Right lobe of liver (tissue), 6 donors: ENCODE measurements around the gene MAPK6. TPM values are rescaled to one million over a fixed set of nuclear protein-coding genes. Genes with fewer than 3 reads are reported as not detected.

ENCODE experiments used
- ATAC-seq, 4 donors: fragments of 200-7000 bp; cut with Tn5 transposase; one replicate each; pipeline ENCODE4 v1.9.1; 2020; ENCODE audit warnings: mild to moderate bottlenecking in 4 of 4, moderate library complexity in 4 of 4
- DNase-seq, 3 donors: peaks; one replicate each; pipeline ENCODE4 v3.0.0-alpha.2; 2020
- H3K27ac ChIP-seq, 3 donors: fragments of 200-600 bp; one replicate each; pipeline ENCODE4 v1.8.0; 2022
- H3K27me3 ChIP-seq, 2 donors: fragments of 200-600 bp; one replicate each; pipeline ENCODE4 v1.8.0; 2022
- H3K36me3 ChIP-seq, 4 donors: fragments of 200-600 bp; sonication (generic) in 1 of 4; one replicate each; pipeline versions ENCODE4 v1.5.1 to v1.8.0; 2017 to 2022; ENCODE audit warnings: control low read depth in 1 of 4
- H3K4me1 ChIP-seq, 4 donors: fragments of 200-600 bp; sonication (generic) in 1 of 4; one replicate each; pipeline versions ENCODE4 v1.5.1 to v1.8.0; 2017 to 2022; ENCODE audit warnings: control low read depth in 1 of 4
- H3K4me3 ChIP-seq, 3 donors: fragments of 200-600 bp; one replicate each; pipeline ENCODE4 v1.8.0; 2022
- H3K9me3 ChIP-seq, 4 donors: fragments of 200-600 bp; sonication (generic) in 1 of 4; one replicate each; pipeline versions ENCODE4 v1.5.1 to v1.8.0; 2017 to 2022; ENCODE audit warnings: control low read depth in 1 of 4
- POLR2A ChIP-seq: fragments of 450-650 bp; IDR thresholded peaks from one replicate; pipeline ENCODE4 v1.6.1; 2017; ENCODE audit warnings: antibody characterized with exemption, mild to moderate bottlenecking
- WGBS: methylation state at CpG from one replicate; pipeline ENCODE4 v1.1.6; 2018; ENCODE audit warnings: low coverage, low lambda C conversion rate; ENCODE audit not compliant: insufficient coverage; ENCODE audit errors: missing lambda C conversion rate; 5-methylcytosine and 5-hydroxymethylcytosine counted together
- intact Hi-C, 2 donors: fragments of 100-400 bp; cut with DNase I; formaldehyde crosslinking; loops; one replicate each; pipeline versions ENCODE4 v1.11.2 to v1.14.1; 2022
- total RNA-seq, 6 experiments: library from RNA; depleted of rRNA in 2 of 6; stranded (reverse); fragments of >200 nt in 2 of 6; fragmentation: NEBNext Ultra II Directional in 3 of 6; extraction: Animal tissue kit (Norgen Biotek cat#: 25700) in 3 of 6; gene quantifications; one replicate each; pipeline versions ENCODE4 v1.1.0 to v1.2.4, GENCODE V29; 2016 to 2023
- TF ChIP-seq, protein P1 (sequence below), 4 donors: fragments of 200-600 bp in 3 of 4; fragments of 450-650 bp in 1 of 4; IDR thresholded peaks; one replicate each; pipeline versions ENCODE4 v1.5.1 to v1.8.0; 2016 to 2022; ENCODE audit warnings: antibody characterized with exemption in 4 of 4, mild to moderate bottlenecking in 2 of 4
- donor health status: DM: no; HTN: yes; CAD: no.
- donor health status: DM: no; HTN: no; CAD: no.
- donor health status: DM: no; HTN: no; CAD: no.
- donor health status: DM: no; HTN: yes; CAD: no.
- donor health status: DM: no; HTN: yes; CAD: no.

Gene MAPK6
- total RNA-seq, 6 experiments from 2014 or later: 15.8 to 35.8 (median 22.3) TPM

GRCh38 chr15:52031556-52031955, 12.5 kb downstream of the MAPK6 start:
- no peaks in the 10 kb centered on the region for H3K27me3 ChIP-seq
- intact Hi-C loops: no loop called here
- H3K4me1 ChIP-seq: peaks cover 0 to 18% (median 3%) of the 10 kb centered on the region in 4 donors
- H3K4me3 ChIP-seq: no peak overlapping the region
- no peaks in the 10 kb centered on the region for H3K36me3 ChIP-seq
- DNase-seq: no peak
- no peak for ATAC-seq
- no peaks in the 10 kb centered on the region for H3K9me3 ChIP-seq
- 95% methylated on average over 6 of the region's 7 CpGs for WGBS
- TF ChIP-seq POLR2A: no peak
- TF ChIP-seq, protein P1, sequence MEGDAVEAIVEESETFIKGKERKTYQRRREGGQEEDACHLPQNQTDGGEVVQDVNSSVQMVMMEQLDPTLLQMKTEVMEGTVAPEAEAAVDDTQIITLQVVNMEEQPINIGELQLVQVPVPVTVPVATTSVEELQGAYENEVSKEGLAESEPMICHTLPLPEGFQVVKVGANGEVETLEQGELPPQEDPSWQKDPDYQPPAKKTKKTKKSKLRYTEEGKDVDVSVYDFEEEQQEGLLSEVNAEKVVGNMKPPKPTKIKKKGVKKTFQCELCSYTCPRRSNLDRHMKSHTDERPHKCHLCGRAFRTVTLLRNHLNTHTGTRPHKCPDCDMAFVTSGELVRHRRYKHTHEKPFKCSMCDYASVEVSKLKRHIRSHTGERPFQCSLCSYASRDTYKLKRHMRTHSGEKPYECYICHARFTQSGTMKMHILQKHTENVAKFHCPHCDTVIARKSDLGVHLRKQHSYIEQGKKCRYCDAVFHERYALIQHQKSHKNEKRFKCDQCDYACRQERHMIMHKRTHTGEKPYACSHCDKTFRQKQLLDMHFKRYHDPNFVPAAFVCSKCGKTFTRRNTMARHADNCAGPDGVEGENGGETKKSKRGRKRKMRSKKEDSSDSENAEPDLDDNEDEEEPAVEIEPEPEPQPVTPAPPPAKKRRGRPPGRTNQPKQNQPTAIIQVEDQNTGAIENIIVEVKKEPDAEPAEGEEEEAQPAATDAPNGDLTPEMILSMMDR (IDR thresholded peaks at IDR 0.05): no peak
- H3K27ac ChIP-seq: no peak overlapping the region

DNA sequence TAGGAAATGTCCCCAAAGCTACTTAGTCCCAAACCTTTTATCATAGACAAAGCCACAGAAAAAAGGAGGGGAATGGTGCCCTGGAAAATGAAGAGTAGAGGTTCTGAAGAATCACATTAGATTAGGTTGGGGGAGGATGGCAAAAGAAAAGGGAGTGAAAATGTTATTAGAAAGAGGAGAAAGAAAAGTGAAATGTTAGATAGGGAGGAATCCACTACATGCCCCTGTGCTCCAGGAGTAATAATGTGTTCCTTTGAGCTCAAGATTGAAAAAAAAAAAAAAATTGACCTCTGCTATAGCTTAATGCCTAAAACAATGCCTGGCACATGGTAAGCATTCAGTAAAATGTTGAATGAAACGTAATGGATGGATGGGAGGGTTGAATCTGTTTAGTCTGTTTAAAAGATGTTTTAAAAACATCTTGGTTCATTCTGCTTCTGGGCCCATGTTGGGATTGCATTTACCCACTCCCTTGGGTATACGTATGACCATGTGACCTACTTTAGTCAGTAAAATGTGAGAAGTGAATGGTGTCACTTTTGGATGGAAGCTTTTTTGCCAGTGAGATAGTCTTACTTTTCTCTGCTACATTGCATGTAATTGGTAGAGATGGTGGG, 19.0 kb downstream of the MAPK6 start:
- H3K4me3 ChIP-seq: no peak overlapping the region
- H3K36me3 ChIP-seq: no peaks in the 10 kb centered on the region
- intact Hi-C loops: no loop called here
- 59% methylated on average over 2 of the region's 2 CpGs for WGBS
- H3K27ac ChIP-seq: no peak overlapping the region
- TF ChIP-seq POLR2A: no peak
- TF ChIP-seq, protein P1 (IDR thresholded peaks at IDR 0.05): no peak
- ATAC-seq (no peak), DNase-seq (no peak)
- H3K4me1 ChIP-seq: peaks cover 0 to 59% (median 10%) of the 10 kb centered on the region in 4 donors
- no peaks in the 10 kb centered on the region for H3K27me3 ChIP-seq
- no peaks in the 10 kb centered on the region for H3K9me3 ChIP-seq

- Histone ChIP-seq H3K4me3 (no peak overlapping the region), H3K4me1 (peaks cover 0 to 68% (median 18%) of the 10 kb centered on the region in 4 donors), H3K9me3 (no peaks in the 10 kb centered on the region), H3K27ac (peak overlapping the region in 1 of 3 donors; percentile 15), H3K27me3 (no peaks in the 10 kb centered on the region), H3K36me3 (no peaks in the 10 kb centered on the region)
- peak; percentile 52 to 71 (median 68) for ATAC-seq
- DNase-seq: no peak
- WGBS: 44% methylated on average over 3 of the region's 3 CpGs
- TF ChIP-seq, protein P1 (IDR thresholded peaks at IDR 0.05): no peak
- no peak for TF ChIP-seq POLR2A
- intact Hi-C loops: no loop called here
Observed at GRCh38 chr15:52039925-52040781, 21.1 kb downstream of the MAPK6 start.

GRCh38 chr15:52042051-52042851, 23.2 kb downstream of the MAPK6 start:
- WGBS: 82% methylated on average over 6 of the region's 6 CpGs
- no peaks in the 10 kb centered on the region for H3K36me3 ChIP-seq
- ATAC-seq (no peak), DNase-seq (no peak)
- H3K27ac ChIP-seq: no peak overlapping the region
- H3K27me3 ChIP-seq: no peaks in the 10 kb centered on the region
- H3K9me3 ChIP-seq: no peaks in the 10 kb centered on the region
- no peak overlapping the region for H3K4me3 ChIP-seq
- intact Hi-C loops: no loop called here
- H3K4me1 ChIP-seq: peaks cover 0 to 63% (median 18%) of the 10 kb centered on the region in 4 donors
- TF ChIP-seq, protein P1 (IDR thresholded peaks at IDR 0.05): no peak
- TF ChIP-seq POLR2A: no peak
